Superior temporal gyrus (tissue), 1 donor: ENCODE data around the gene CMTM3.
"Not testable (repeated sequence)": the region's sequence is repeated elsewhere in the genome, so short reads cannot be mapped to it uniquely, and the experiment has no call there.

Experiments used
- DNase-seq: peaks from one replicate; pipeline ENCODE4 v3.0.0-alpha.2; 2016; ENCODE audit errors: extremely low spot score

CMTM3 gene

GRCh38 chr16:66604376-66605176 is at the start of gene CMTM3:
Gene CMTM3 (plus strand): TSS chr16:66604704. CDS start chr16:66604806, 102 bp downstream.
- DNase-seq: no peak

DNA sequence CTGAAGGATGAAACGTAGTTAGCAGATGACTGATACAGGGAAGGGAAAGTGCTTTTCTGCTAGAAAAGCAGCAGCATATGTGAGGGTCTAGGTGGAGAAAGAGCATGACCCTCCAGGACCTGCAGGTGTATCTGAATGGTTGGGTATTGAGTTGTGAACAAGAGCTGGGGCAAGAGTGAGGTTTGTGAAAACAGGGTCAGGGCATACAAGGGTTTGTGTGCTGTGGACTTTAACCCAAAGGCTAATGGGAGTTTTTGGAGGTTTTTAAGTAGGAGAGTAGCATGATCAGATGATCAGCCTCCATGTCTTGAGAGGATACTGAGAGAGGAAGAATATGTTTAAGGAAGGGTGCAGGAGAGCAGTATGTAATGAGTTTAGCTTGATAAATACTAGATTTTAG is 44.4 kb upstream of the CMTM3 start:
- DNase-seq: no peak

DNA sequence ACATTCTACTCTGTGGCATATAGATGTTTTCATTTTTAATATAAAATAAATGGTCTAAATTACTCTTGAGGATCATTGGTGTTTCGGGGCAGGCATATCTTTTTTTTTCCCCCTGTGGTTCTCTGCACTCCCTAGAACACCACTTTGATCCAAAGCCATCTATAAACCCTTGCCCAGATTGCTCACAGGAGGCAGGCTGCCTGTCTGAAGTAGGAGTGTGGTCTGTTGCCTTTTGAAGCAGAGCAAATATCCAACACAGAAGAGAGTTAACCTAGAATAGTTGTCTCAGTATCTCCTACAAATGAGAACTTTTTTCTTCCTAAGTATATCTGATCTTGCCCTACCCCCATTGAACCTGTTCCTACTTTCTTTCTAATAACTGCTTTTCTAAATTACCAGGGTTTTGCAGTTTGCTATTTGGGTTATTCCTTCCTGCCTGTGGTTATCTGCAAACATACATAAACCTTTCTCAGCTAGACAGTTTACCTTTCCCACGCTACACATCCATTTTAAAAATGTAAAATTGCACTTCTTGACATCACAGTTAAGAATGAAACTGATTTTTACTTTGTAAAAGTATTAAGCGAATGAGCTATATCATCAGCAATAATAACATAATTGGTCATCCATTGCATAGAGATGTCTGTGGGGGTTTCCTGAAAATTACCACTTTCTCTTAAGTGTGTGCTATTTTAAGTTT is 43.0 kb upstream of the CMTM3 start:
- no peak for DNase-seq

DNA sequence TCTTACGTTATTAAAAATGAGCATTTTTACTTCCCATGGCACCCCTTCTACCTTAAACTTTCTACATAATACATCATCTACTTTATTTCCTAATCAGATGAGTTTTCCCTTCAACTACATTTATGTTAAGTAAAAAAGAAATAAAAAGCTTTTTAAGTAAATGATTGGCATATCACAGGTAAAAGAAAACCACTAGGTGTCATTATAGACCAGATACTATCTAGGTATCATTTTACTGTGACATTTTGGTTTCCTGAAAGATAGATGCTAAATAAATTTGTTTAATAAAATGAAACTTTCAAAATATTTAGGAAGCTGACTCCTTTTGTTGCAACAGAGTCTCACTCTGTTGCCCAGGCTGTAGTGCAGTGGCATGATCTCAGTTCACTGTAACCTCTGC is 42.1 kb upstream of the CMTM3 start:
- DNase-seq: no peak

- no peak for DNase-seq
These were observed 41.5 kb upstream of the CMTM3 start for GRCh38 chr16:66562986-66563385.

DNA sequence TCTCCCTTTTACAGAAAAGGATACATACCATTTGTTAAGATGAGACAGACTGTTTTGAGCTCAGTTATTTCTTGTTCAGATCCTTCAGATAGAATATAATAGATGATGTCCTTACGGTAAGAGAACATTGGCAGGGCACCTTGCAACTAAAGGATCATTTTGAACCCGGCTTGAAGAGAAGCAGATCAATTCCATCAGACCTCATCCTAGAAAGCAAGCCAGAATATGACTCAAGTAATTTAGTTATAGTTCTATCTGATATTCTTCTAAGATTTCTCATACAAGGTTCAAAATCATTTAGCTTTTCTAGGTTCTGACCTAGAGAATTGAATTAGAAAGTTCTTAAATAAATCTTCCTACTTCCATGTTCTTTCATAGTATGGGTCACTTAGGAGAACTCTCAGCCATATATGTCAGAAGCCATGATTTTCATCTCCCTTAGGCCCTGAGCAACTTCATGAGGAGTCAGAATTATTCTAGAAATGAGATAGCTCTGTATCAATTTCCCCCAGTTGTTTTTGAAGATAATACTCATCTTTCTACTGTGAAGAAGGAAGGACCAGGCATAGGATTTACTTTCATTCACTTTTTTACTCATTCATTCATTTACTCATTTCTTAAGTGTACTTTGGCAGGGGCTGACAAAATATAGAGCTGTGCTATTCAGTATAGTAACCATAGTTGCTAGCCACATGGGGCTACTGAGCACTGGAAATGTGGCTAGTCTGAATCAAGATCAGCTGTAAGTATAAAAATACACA is 40.8 kb upstream of the CMTM3 start:
- DNase-seq: no peak

GRCh38 chr16:66566051-66566901 is 38.2 kb upstream of the CMTM3 start, which contains the start of gene CMTM1:
Gene CMTM1 (plus strand): TSS chr16:66566439. CDS start chr16:66566514, 75 bp downstream.
- no peak for DNase-seq

GRCh38 chr16:66567270-66567669 is 37.2 kb upstream of the CMTM3 start:
- not testable (repeated sequence) for DNase-seq

- DNase-seq: no peak
These were observed 36.1 kb upstream of the CMTM3 start for GRCh38 chr16:66568355-66568754.

DNA sequence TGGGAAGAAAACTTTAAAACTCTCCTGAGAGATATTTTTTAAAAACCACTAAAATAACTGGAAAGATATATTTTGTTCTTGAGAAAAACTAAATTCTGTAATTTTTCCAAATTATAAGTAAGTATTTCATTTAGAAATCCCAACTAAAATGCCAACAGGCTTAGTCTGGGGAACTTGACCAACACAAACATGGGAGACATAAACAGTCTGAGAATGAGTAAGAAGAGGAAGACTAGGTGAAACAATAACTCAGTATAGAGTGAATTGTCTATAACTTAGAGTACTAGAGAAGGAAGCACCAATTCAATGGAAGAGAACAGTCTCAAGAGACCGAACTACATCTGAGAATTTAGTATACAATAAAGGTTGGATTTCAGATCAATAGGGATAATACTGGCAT is 35.4 kb upstream of the CMTM3 start:
- DNase-seq: no peak

GRCh38 chr16:66569827-66570405 is 34.6 kb upstream of the CMTM3 start:
- no peak for DNase-seq

GRCh38 chr16:66572356-66572755 is 32.1 kb upstream of the CMTM3 start:
- no peak for DNase-seq

DNA sequence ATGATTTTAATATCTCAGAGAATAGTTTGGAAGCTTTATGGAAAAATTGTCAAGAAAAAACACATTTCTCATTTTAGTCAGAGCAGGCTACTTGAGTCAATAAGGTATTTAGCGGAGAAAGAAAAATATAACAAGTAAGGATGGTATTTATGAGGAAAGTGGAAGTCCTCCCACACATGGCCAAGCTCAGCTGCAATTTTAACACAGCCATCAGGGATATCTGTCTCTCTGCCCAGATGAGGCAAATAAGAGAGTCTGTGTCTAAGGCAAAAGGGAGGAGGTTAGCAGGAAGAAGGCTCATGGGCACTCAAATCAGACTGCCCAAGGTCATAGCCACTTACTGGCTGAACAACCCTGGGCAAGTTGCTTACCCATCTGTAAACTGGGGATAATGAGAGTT is 30.4 kb upstream of the CMTM3 start:
- DNase-seq: no peak

DNA sequence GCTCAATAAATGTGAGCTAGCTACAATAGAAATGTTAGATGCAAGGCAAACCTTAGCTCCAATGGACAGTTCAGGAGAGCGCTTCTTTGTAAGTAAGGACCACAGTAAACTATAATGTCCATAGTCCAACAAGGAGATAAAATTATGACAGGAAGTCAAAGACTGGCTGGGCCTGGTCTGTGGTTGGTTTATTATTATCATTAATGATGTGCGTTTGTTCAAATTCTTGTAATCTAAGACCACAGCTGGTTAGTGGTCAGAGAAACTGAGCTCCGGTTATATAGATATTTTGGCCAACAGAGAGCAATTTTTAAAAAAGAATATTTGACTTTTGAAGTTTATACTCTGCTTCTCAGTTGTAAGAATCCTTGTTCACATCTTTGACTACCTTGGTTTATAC is 30.0 kb upstream of the CMTM3 start:
- no peak for DNase-seq

- no peak for DNase-seq
These were observed 29.4 kb upstream of the CMTM3 start for GRCh38 chr16:66575060-66575459.

DNA sequence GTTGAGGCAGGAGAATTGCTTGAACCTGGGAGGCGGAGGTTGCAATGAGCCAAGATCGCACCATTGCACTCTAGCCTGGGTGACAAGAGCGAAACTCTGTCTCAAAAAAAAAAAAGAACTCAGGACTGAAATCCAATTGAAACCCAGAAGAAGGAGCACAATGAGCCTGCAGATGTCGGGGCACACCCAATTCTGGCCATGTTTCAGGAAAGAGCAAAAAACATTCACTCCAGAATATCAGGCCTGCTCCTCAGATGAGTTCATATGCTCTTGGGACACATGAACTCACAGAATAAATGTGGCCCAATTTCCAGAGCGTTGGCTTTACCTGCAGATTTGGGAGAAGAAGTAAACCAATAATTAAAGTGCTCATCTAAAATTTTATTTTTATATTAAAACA is 28.2 kb upstream of the CMTM3 start:
- no peak for DNase-seq

GRCh38 chr16:66578651-66579531 is 25.6 kb upstream of the CMTM3 start, which contains the start of gene CMTM2:
Gene CMTM2 (plus strand): TSS chr16:66579463. CDS start chr16:66579608, 145 bp downstream.
- no peak for DNase-seq

DNA sequence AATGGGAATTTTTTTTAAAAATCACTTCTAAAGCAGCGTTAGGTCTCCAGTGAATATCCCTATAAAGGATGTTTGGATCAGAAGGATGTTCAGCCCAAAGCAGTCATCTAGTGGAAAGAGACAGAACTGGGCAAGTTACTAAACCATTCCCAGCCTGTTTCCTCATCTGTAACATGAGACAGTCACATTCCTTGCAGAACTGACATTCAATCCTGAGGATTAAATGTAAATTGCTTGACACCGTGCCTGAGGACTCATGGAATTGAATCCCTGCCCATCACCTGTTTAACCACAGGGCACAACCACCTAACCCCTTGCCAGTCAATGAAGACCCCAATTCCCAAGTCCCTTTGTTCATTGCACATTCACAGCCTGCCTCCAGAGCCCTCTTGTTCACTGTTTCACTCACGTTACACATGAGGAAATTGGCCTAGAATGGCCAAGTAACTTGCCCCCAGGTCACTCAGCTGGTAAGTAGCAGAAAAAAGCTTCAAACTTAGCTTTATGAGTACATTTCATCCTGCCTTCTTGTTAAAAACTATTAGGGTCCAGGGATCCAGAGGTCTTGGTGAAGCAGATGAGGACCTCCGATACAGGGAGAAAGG is 23.8 kb upstream of the CMTM3 start:
- DNase-seq: no peak

DNA sequence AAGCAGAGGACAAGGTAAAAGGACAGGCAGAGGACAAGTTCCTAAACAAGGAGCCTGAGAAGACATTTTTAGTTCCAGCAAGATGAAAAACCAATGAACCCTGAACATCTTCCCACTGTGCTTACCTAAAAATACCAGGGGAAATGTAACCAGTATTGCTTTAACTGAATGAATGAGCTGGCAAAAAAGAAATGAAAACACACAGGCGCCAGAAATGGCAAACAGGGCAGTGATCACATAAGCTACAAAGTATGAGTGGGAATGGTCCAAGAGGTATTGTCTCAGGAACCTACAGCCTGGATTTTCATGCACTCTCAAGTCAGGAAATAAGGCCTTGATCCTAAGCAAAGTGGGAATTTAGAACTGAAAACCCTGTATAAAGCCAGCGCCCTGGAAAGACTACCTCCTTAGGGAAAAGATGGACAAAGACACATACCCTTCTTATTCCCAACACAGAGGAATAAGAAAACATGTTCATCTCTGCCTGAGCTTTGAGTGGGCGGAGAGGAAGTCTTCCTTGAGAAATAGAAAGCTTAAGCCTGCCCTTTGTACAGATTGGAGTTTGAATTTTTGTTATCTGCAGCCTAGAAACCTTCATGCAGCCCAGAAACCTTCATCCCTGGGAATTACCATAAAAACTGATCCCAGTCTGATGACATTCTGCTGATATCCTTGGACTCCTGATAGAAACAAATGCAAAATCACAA is 23.1 kb upstream of the CMTM3 start:
- DNase-seq: no peak
